Activated CD8-positive, alpha-beta memory T cell treated with anti-CD3 and anti-CD28 coated beads, Interleukin-2, amount 50 U/mL, for 48 hours (primary cell): ENCODE measurements around the gene TMEM161B.
"Not testable (repeated sequence)": the region's sequence is repeated elsewhere in the genome, so short reads cannot be mapped to it uniquely, and the experiment has no call there.

Experiments
- DNase-seq: peaks from one replicate; pipeline ENCODE4 v3.0.0-alpha.2; 2020

The TMEM161B gene

DNA sequence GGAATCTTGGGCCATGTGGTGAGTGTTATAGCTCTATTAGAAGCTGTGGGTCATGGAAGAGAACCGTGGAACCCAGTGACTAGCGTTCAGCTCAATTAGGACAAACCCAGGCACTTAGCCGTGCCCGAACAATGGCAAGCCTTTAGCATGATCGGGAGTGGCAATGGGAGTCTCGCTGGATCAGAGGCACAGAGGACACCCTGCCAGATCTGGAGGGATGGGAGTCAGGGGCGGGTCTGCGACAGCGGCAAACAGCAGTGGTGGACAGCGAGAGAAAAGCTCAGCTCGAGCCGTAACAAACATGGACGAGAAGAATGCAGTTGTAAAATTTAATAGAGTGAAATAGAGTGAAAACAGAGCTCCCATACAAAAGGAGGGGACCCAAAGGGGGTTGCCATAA lies 91.2 kb downstream of the TMEM161B start:
- DNase-seq = not testable (repeated sequence)

DNA sequence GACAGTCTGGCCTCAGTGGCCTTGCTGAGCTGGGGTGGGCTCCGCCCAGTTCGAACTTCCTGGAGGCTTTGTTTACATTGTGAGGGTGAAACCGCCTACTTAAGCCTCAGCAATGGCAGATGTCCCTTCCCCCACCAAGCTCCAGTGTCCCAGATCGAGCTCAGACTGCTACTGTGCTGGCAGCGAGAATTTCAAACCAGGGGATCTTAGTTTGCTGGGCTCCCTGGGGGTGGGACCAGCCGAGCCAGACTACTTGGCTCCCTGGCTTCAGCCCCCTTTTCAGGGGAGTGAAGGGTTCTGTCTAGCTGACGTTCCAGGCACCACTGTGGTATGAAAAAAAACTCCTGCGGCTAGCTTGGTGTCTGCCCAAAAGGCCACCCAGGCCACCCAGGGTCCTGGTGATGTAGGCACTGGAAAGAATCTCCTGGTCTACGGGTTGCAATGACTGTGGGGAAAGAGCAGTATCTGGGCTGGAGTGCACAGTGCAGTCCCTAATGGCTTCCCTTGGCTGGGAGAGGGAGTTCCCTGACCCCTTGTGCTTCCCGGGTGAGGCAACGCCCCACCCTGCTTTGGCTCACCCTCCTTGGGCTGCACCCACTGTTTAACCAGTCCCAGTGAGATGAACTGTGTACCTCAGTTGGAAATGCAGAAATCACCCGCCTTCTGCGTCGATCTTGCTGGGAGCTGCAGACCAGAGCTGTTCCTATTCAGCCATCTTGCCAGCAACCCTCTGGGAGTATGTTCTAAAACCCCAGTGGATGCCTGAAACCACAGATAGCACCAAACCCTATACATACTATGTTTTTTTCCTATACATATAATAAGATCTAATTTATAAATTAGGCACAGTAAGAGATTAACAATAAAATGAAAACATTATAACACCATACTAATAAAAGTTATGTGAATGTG lies 95.5 kb downstream of the TMEM161B start:
- DNase-seq = no peak

DNA sequence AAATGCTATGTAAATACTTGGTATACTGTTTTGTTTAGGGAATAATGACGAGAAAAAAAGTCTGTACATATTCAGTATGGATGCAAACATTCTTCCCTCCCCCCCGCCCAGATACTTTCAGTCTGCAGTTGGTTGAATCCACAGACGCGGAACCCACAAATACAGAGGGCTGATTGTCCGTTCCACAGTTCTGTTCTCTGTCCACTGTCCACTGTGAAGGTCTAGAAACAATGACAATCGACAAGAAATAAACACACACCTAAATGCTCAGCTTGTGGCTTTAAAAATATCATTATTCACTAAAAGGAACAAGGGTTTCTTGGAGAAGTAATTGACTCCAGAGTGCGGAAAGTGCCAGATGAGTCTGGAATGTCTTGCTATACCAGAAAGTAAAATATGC lies 109.1 kb downstream of the TMEM161B start:
- no peak for DNase-seq

DNA sequence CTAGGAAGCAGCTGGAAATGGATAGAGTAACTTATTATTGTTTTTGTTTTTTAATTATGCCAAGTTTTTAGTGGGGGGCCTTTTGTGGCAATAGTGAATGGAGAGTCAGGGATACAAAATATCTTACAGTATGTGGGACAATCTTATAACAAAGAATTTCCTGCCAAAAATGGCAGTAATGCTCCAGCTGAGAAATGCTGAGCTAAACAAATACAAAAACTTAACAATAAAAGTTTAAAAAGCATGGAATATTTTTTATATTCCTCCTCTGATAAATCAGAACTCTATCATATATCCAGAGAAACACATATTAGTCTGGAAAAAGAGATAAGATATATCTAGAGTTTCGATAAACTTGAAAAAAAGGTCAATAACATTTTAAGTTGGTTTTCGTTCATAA lies 110.6 kb downstream of the TMEM161B start:
- DNase-seq = no peak

DNA sequence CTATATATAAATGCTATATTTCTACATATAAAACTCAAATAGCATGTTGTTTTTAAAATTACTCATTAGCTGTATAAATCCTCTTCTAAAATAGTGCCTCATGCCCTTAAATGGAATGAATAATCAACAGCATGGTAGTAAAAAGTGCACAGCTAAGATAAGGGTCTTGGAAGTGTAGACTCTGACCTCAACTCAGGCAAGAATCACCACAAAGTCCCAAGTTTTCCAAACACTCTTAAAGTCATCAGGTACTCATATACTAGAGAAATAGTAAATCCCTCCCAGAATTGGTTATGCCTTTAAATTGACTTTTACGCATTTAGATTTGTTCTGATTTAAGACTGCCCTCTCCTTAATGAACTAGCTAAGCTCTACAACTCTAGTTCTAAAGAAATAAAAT lies 113.8 kb downstream of the TMEM161B start:
- no peak for DNase-seq

DNA sequence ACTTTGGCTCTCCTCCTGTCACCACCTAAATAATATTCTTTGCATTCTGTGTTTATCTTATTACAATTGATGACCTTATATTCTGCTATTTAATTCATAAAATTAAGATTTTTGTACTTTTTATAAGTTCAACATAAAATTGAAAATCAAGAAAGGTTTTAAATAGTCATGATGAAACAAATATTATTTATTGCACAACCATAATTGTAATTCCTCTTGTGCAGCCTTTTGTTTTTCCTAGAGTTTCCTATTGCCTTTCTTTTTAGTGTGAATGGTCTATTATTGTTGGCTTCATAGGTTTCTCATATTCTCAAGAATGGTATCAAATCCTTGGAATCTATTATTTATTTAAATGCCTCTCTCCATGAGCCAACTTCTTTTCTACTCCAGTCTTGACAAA lies 117.9 kb downstream of the TMEM161B start:
- DNase-seq = no peak

DNA sequence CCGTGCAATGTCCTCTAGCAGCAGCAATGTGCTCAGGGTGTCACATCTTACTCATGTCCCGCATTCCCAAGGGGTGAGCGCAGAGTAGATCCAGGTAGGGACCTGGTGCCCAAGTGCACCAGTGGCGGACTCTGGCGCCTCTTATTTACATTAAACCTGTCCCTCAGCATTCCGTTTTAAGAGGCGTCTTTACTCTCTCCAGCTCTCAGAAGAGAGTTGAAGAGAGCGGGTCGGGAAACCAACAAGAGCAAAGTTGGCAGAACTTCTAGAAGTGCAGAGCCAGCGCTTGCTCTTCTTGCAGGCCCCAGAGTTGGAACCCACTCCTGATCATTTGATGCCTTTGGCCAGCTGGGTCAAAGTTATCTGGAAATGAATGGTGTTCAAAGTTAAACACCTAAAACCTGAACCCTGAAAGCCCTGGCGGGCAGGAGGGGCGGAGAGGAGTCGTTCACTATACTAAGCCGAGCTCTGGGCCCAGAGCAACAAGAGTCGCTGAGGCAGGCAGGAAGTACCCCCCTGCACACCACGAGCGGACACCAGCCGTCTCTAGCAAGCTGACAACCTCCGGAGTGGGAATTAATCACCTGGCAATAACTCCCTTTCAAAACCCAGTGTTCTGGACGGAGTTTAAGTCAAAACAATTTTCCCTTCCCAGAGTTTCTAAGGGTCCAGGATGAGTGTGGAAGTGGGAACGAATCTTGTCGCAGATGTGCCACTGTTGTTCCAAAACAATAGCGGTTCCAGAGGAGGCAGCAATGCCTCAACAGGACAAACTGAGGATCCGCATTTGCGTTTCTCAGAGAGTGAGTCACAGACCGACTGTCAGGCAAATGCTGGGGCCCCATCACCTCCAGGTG lies 122.8 kb downstream of the TMEM161B start:
- no peak for DNase-seq

DNA sequence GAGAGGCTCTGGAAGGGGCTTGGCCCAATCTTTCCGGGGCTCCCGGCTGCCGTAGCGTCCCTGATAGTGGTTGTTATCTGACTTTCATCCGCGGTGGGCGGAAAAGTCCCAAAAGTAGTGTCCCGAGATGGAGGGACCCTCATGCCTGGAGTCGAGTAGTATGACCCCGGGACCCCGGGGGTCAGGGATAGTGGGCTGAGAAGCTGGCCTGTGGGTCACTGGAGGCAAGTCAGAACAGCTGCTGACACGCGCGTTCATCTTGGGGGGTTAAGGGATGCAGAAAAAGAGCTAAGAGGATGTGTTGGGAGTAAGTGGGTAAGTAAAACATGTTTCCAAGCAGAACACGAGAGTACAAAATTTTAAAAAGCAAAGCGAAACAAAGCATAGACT lies 123.4 kb downstream of the TMEM161B start:
- no peak for DNase-seq
